PC-9 (cell line): ENCODE measurements around the gene GUK1. TPM values are rescaled to one million over a fixed set of nuclear protein-coding genes. Genes with fewer than 3 reads are reported as not detected.

Experiments used
- BruUV-seq: library from RNA; stranded (reverse); fragments of 400-500 nt; replicated peaks from 2 replicates; lab custom pipeline; 2021; lab: Mats Ljungman, UMichigan
- CTCF ChIA-PET: fragments of 300-600 bp; sonication (Branson Sonifier 250); formaldehyde crosslinking; loops from one replicate; lab custom pipeline; 2022; ENCODE audit warnings: antibody characterized with exemption; lab: Charles Lee
- POLR2A ChIA-PET: fragments of 300-600 bp; sonication (Branson Sonifier 250); formaldehyde crosslinking; loops from one replicate; lab custom pipeline; 2022; ENCODE audit warnings: antibody characterized with exemption; ENCODE audit not compliant: unreplicated experiment; lab: Charles Lee
- DNase-seq, 2 experiments: peaks; one replicate each; pipeline versions ENCODE4 v3.0.0 to v3.0.0-alpha.2; 2015 to 2022; ENCODE audit warnings: mixed read lengths in 1 of 2
- H2AFZ ChIP-seq: fragments of 200-600 bp; sonication (generic); 2 replicates; pipeline ENCODE4 v1.8.1; 2017; ENCODE audit warnings: antibody characterized with exemption
- H3F3A ChIP-seq: fragments of 200-600 bp; sonication (generic); 2 replicates; pipeline ENCODE4 v1.8.1; 2017; ENCODE audit warnings: antibody characterized with exemption, mild to moderate bottlenecking, low read depth; ENCODE audit not compliant: insufficient read depth
- H3K27ac ChIP-seq: fragments of 200-600 bp; sonication (generic); 2 replicates; pipeline ENCODE4 v1.6.1; 2016; ENCODE audit warnings: mixed run types
- H3K27me3 ChIP-seq: fragments of 200-600 bp; sonication (generic); 2 replicates; pipeline ENCODE4 v1.6.1; 2016; ENCODE audit warnings: low read depth, mixed run types; ENCODE audit not compliant: insufficient read depth
- H3K36me3 ChIP-seq: fragments of 200-600 bp; sonication (generic); 2 replicates; pipeline ENCODE4 v1.6.1; 2016; ENCODE audit warnings: low read depth, mixed run types
- H3K4me1 ChIP-seq: fragments of 200-600 bp; sonication (generic); replicated peaks from 2 replicates; pipeline ENCODE4 v1.6.1; 2016; ENCODE audit warnings: mixed run types; ENCODE audit not compliant: insufficient read depth
- H3K4me2 ChIP-seq: fragments of 200-600 bp; sonication (generic); 2 replicates; pipeline ENCODE4 v1.6.1; 2017; ENCODE audit warnings: mixed run types
- H3K4me3 ChIP-seq: fragments of 200-600 bp; sonication (generic); 2 replicates; pipeline ENCODE4 v1.6.1; 2016; ENCODE audit warnings: mixed run types
- H3K79me2 ChIP-seq: fragments of 200-600 bp; sonication (generic); 2 replicates; pipeline ENCODE4 v1.6.1; 2017; ENCODE audit warnings: low read depth, mixed run types
- H3K9me2 ChIP-seq: fragments of 200-600 bp; sonication (generic); 2 replicates; pipeline ENCODE4 v1.8.1; 2017; ENCODE audit warnings: mild to moderate bottlenecking; ENCODE audit not compliant: insufficient read depth
- H3K9me3 ChIP-seq: fragments of 200-600 bp; sonication (generic); 2 replicates; pipeline ENCODE4 v1.8.1; 2016; ENCODE audit warnings: low read depth; ENCODE audit not compliant: insufficient read depth
- H4K20me1 ChIP-seq: fragments of 200-600 bp; sonication (generic); 2 replicates; pipeline ENCODE4 v1.8.1; 2017; ENCODE audit not compliant: insufficient read depth
- EZH2 ChIP-seq: fragments of 200-600 bp; sonication (generic); IDR thresholded peaks from 2 replicates; pipeline ENCODE4 v1.8.0; 2017; ENCODE audit warnings: antibody characterized with exemption, low read depth
- intact Hi-C: fragments of 100-400 bp; cut with micrococcal nuclease; formaldehyde crosslinking; loops from one replicate; pipeline ENCODE4 v1.10.0; 2022; ENCODE audit not compliant: unreplicated experiment
- total RNA-seq: library from RNA; stranded (reverse); gene quantifications from 2 replicates; pipeline ENCODE4 v1.2.3, GENCODE V29; 2021
- TF ChIP-seq, protein P1 (sequence below): fragments of 200-600 bp; sonication (generic); conservative IDR thresholded peaks from 2 replicates; pipeline ENCODE4 v1.6.1; 2017; ENCODE audit warnings: mixed run types, antibody characterized with exemption, mild to moderate bottlenecking, moderate library complexity

GUK1 gene
- total RNA-seq, 1 experiment from 2014 or later, result 239 TPM

DNA sequence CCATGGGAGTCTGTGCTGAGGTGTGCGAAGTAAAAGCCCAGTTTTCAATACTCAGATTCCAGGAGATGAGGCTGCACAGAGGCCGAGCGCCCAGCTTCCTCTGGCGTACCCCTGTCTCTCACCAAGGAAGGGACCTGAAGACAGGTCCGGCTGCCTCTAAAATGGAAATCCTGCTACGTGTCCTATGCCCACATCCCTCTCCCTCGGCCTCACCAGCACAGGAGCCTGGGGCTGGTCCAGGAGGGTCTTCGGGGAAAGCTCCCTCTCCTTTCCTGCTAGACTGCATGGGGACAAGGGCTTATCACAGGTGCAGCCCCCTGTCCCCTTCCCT lies 31.4 kb upstream of the GUK1 start:
- Histone ChIP-seq H2AFZ (peak overlapping the region; percentile 96), H3K9me3 (no peaks in the 10 kb centered on the region), H3K9me2 (no peaks in the 10 kb centered on the region), H3K4me3 (peak overlapping the region; percentile 97), H3K4me1 (peaks cover 10% of the 10 kb centered on the region), H4K20me1 (no peaks in the 10 kb centered on the region), H3F3A (peaks cover 9% of the 10 kb centered on the region; the same call in 1 of the 2 replicates), H3K79me2 (peaks cover 14% of the 10 kb centered on the region), H3K27ac (no peak overlapping the region), H3K4me2 (peak overlapping the region; percentile 99), H3K27me3 (no peaks in the 10 kb centered on the region), H3K36me3 (0 out of 2 replicates have a peak, but pooled peaks cover 4% of the 10 kb centered on the region)
- ChIA-PET CTCF (no interaction called here), POLR2A (no interaction called here)
- intact Hi-C loops, result loop anchor here (1.0 kb wide), 3 partner anchors 32 to 344 kb away; partner anchors contain the start of gene GUK1
- DNase-seq, result no peak
- BruUV-seq, result TSS peak; percentile 61
- TF ChIP-seq, protein P1, sequence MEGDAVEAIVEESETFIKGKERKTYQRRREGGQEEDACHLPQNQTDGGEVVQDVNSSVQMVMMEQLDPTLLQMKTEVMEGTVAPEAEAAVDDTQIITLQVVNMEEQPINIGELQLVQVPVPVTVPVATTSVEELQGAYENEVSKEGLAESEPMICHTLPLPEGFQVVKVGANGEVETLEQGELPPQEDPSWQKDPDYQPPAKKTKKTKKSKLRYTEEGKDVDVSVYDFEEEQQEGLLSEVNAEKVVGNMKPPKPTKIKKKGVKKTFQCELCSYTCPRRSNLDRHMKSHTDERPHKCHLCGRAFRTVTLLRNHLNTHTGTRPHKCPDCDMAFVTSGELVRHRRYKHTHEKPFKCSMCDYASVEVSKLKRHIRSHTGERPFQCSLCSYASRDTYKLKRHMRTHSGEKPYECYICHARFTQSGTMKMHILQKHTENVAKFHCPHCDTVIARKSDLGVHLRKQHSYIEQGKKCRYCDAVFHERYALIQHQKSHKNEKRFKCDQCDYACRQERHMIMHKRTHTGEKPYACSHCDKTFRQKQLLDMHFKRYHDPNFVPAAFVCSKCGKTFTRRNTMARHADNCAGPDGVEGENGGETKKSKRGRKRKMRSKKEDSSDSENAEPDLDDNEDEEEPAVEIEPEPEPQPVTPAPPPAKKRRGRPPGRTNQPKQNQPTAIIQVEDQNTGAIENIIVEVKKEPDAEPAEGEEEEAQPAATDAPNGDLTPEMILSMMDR, result no peak
- TF ChIP-seq EZH2, result no peak

DNA sequence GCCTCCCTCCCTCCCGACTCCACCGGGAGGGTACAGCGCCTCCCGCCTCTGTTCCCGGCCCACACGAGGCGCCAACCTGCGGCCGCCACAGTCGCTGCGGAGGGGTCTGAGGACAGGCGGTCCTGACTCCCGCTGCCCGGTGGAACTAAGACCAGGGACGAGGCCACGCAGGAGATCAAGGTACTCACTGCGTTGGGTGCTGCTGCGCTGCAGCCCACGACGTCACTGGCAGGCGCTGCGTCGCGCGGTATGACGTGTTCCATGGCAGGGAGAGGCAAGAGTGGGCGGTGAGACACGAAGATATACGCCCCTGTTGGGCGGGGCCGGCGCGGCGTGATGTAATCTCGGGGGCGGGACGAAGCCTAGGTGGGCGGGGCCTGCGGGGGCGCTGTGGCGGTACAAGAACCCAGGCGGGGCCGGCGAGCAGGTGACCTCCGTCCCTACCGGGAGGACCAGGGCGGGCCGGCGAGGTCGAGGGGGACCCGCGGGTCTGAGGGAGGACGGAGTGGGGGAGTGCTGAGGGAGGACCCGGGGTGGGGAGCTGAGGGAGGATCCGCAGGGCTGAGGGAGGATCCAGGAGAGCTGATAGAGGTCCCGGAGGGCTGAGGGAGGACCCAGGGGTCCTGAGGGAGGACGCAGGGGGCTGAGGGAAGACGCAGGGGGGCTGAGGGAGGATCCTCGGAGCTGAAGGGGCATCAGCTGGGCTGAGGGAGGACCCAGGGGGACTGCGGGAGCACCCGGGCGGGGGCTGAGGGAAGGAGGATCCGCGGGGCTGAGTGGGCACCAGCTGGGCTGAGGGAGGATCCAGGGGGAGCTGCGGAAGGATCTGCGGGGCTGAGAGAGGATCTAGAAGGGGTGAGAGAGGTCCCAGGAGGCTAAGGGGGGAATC lies 30.8 kb upstream of the GUK1 start, which contains the start of gene MRPL55:
Gene MRPL55 (minus strand): TSS at position 227 of the 889 bp plus-strand sequence. CDS start 1,039 bp downstream, outside the sequence.
- Histone ChIP-seq H3K27ac (no peak within 1 kb of the TSS), H3K36me3 (0 out of 2 replicates have a peak, but pooled peaks cover 4% of the 10 kb centered on the region), H2AFZ (peak within 1 kb of the TSS; percentile 96), H3K9me3 (no peaks in the 10 kb centered on the region), H3K4me3 (peak within 1 kb of the TSS; percentile 97), H3K4me1 (peaks cover 6% of the 10 kb centered on the region), H3K9me2 (no peaks in the 10 kb centered on the region), H3K79me2 (peaks cover 14% of the 10 kb centered on the region), H3K27me3 (no peaks in the 10 kb centered on the region), H3K4me2 (peak within 1 kb of the TSS; percentile 99), H3F3A (peaks cover 5% of the 10 kb centered on the region; the same call in 1 of the 2 replicates), H4K20me1 (no peaks in the 10 kb centered on the region)
- ChIA-PET POLR2A (interaction anchor here (0.6 to 0.7 kb wide), 2 partner anchors 119 to 156 kb away, joined by 4 to 9 read pairs; no protein-coding TSS in a partner anchor), CTCF (interaction anchor here (1.0 kb wide), 1 partner anchor 22 kb away, joined by 4 read pairs; no protein-coding TSS in a partner anchor)
- TF ChIP-seq EZH2, result no peak
- TF ChIP-seq, protein P1, result no peak
- DNase-seq, result peak; percentile 90 to 99
- intact Hi-C loops, result loop anchor here (1.0 kb wide), 3 partner anchors 31 to 345 kb away; partner anchors contain the start of gene GUK1
- no TSS peak for BruUV-seq

DNA sequence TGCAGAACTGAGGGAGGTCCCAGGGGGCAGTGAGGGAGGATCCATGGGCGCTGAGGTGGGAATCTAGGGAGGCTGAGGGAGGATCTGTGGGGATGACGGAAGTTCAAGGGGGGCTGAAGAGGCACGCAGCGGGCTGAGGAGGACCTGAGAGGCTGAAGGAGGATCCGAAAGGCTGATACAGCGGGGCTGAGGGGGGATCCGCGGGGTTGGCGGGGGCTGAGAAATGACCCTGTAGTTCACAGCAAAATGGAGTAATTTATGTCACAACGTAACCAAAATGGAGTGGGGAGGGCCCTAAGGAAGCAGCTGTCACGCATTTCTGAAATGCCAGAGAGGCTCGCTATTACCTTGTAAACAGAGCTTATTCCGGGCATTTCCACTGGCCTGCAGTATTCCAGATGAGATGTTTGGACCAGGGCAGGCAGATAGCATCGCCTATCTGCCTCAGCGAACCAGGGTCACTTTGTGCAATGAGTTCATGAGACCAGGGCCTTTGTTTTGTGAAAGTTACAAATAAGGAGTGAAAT lies 30.1 kb upstream of the GUK1 start:
- ChIA-PET CTCF (interaction anchor here (1.0 kb wide), 1 partner anchor 21 kb away, joined by 4 read pairs; no protein-coding TSS in a partner anchor), POLR2A (interaction anchor here (0.6 to 0.7 kb wide), 2 partner anchors 120 to 156 kb away, joined by 4 to 9 read pairs; no protein-coding TSS in a partner anchor)
- Histone ChIP-seq H3K27ac (no peak overlapping the region), H3K4me3 (peak overlapping the region; percentile 97), H2AFZ (peak overlapping the region; percentile 96), H3K79me2 (peaks cover 14% of the 10 kb centered on the region), H3K4me2 (peak overlapping the region; percentile 99), H3K27me3 (no peaks in the 10 kb centered on the region), H3K4me1 (peaks cover 6% of the 10 kb centered on the region), H3K9me2 (no peaks in the 10 kb centered on the region), H3F3A (no peaks in the 10 kb centered on the region; the same call in 1 of the 2 replicates), H4K20me1 (no peaks in the 10 kb centered on the region), H3K36me3 (0 out of 2 replicates have a peak, but pooled peaks cover 4% of the 10 kb centered on the region), H3K9me3 (no peaks in the 10 kb centered on the region)
- BruUV-seq, result no TSS peak
- intact Hi-C loops, result loop anchor here (1.0 kb wide), 3 partner anchors 30 to 346 kb away; partner anchors contain the start of gene GUK1
- DNase-seq, result no peak
- no peak for TF ChIP-seq EZH2
- TF ChIP-seq, protein P1, result no peak
